K562 (cell line): ENCODE results near the gene DNAJB2. TPM values are rescaled to one million over a fixed set of nuclear protein-coding genes. Genes with fewer than 3 reads are reported as not detected.
A peak's percentile ranks its signal among the peaks of the same experiment; 100 is the strongest.

Experiments
- ARNT ChIP-seq, 2 experiments: fragments of 450-650 bp; IDR thresholded peaks; 2 replicates each; pipeline ENCODE4 v1.6.1; 2016; ENCODE audit warnings: mild to moderate bottlenecking in 1 of 2
- EGR1 ChIP-seq: fragments of 450-650 bp; conservative IDR thresholded peaks from 2 replicates; pipeline ENCODE4 v1.6.1; 2017; ENCODE audit warnings: mild to moderate bottlenecking
- FOXA3 ChIP-seq, 2 experiments: fragments of 450-650 bp in 1 of 2; sonication (generic) in 1 of 2; formaldehyde crosslinking; IDR thresholded peaks in 1 of 2; conservative IDR thresholded peaks in 1 of 2; 2 replicates each; pipeline versions ENCODE4 v1.4.0 to v1.8.0; 2020 to 2022; ENCODE audit warnings: mild to moderate bottlenecking in 2 of 2, missing genetic modification reagents in 1 of 2
- HBP1 ChIP-seq: fragments of 450-650 bp; formaldehyde crosslinking; IDR thresholded peaks from 2 replicates; pipeline ENCODE4 v1.4.0; 2022; ENCODE audit warnings: missing genetic modification characterization
- ID3 ChIP-seq, 2 experiments: fragments of 250-450 bp in 1 of 2; fragments of 450-650 bp in 1 of 2; sonication (Bioruptor Pico) in 1 of 2; IDR thresholded peaks; 2 replicates each; pipeline versions ENCODE4 v1.6.1 to v1.8.0; 2016 to 2021; ENCODE audit warnings: mild to moderate bottlenecking in 2 of 2, moderate library complexity in 2 of 2, missing compliant biosample characterization in 1 of 2, missing genetic modification characterization in 1 of 2
- JUN ChIP-seq, 2 experiments: sonication (generic) in 1 of 2; formaldehyde crosslinking in 1 of 2; IDR thresholded peaks; 2 replicates each; pipeline versions ENCODE4 v1.6.1 to v1.8.0; 2012 to 2022; ENCODE audit warnings: borderline replicate concordance in 2 of 2, mild to moderate bottlenecking in 2 of 2, improper control_type of control experiment in 1 of 2, low read depth in 1 of 2, low read length in 1 of 2, missing genetic modification reagents in 1 of 2
- NFRKB ChIP-seq: fragments of 450-650 bp; IDR thresholded peaks from 2 replicates; pipeline ENCODE4 v1.6.1; 2016; ENCODE audit warnings: low read depth
- RBBP5 ChIP-seq: fragments of 200-600 bp; sonication (generic); IDR thresholded peaks from 2 replicates; pipeline ENCODE4 v1.6.1; 2012; ENCODE audit warnings: borderline replicate concordance, mild to moderate bottlenecking, low read length, control low read depth, inconsistent platforms; ENCODE audit not compliant: insufficient read depth, poor library complexity, severe bottlenecking
- RUNX1 ChIP-seq: sonication (generic); IDR thresholded peaks from 2 replicates; pipeline ENCODE4 v1.6.1; 2016; ENCODE audit warnings: antibody characterized with exemption, low read depth
- TGIF2 ChIP-seq: sonication (generic); formaldehyde crosslinking; IDR thresholded peaks from 2 replicates; pipeline ENCODE4 v1.8.1; 2022; ENCODE audit warnings: mild to moderate bottlenecking, missing genetic modification reagents, moderate library complexity
- ZC3H4 ChIP-seq: sonication (generic); formaldehyde crosslinking; IDR thresholded peaks from 2 replicates; pipeline ENCODE4 v1.9.0; 2021; ENCODE audit warnings: missing genetic modification reagents, borderline replicate concordance
- ZFX ChIP-seq: sonication (generic); formaldehyde crosslinking; IDR thresholded peaks from 2 replicates; pipeline ENCODE4 v1.8.0; 2022; ENCODE audit warnings: mild to moderate bottlenecking, missing genetic modification reagents, moderate library complexity
- ZNF23 ChIP-seq: fragments of 250-450 bp; sonication (Bioruptor Pico); IDR thresholded peaks from 2 replicates; pipeline ENCODE4 v1.4.0; 2020; ENCODE audit warnings: mild to moderate bottlenecking
- ZNF263 ChIP-seq: sonication (generic); formaldehyde crosslinking; IDR thresholded peaks from 2 replicates; pipeline ENCODE4 v1.8.0; 2022; ENCODE audit warnings: mild to moderate bottlenecking, missing genetic modification reagents, borderline replicate concordance
- polyA plus RNA-seq, 8 experiments: library from polyadenylated mRNA; depleted of rRNA in 4 of 8; stranded (reverse) in 5 of 8; unstranded in 3 of 8; fragments of >200 nt; fragmentation: Nextera tagmentation in 2 of 8; fragmentation: Illumina TruSeq in 1 of 8; extraction: Ambion mirVana in 2 of 8; extraction: Trizol in 1 of 8; gene quantifications; 2 replicates each; pipeline versions ENCODE4 v1.2.1 to v1.2.3, GENCODE V29; 2011 to 2014; ENCODE audit warnings: inconsistent platforms in 1 of 8, missing spikeins in 1 of 8
- total RNA-seq, 7 experiments: library from RNA; depleted of rRNA in 6 of 7; stranded (reverse); fragments of >200 nt in 6 of 7; fragmentation: Illumina TruSeq in 2 of 7; extraction: Trizol in 2 of 7; gene quantifications; 2 replicates each; pipeline versions ENCODE4 v1.2.1 to v1.2.3, GENCODE V29; 2011 to 2021; ENCODE audit warnings: low replicate concordance in 1 of 7
- TF ChIP-seq, protein P1 (sequence below): fragments of 250-450 bp; sonication (Bioruptor Pico); IDR thresholded peaks from 2 replicates; pipeline ENCODE4 v1.9.0; 2021; ENCODE audit warnings: mild to moderate bottlenecking, inconsistent platforms
- TF ChIP-seq, protein P2 (sequence below): fragments of 250-450 bp; sonication (Bioruptor Pico); IDR thresholded peaks from 2 replicates; pipeline ENCODE4 v1.9.0; 2021; ENCODE audit warnings: mild to moderate bottlenecking
- TF ChIP-seq, protein P3 (sequence below): fragments of 200-800 bp; sonication (Bioruptor generic); IDR thresholded peaks from 2 replicates; pipeline ENCODE4 v1.6.1; 2017; ENCODE audit warnings: missing genetic modification characterization, missing compliant biosample characterization
- TF ChIP-seq, protein P4 (sequence below): sonication (generic); formaldehyde crosslinking; IDR thresholded peaks from 2 replicates; pipeline ENCODE4 v1.9.0; 2022; ENCODE audit warnings: mild to moderate bottlenecking, missing genetic modification reagents

DNAJB2 gene
- total and polyA plus RNA-seq, 9 of the 15 experiments (the other 6 are each of a cell fraction or from before 2014, with no cell fraction given), result 0.08 to 3.0 (median 2.2) TPM; not detected in 1

GRCh38 chr2:219294356-219295351, 15.5 kb downstream of the DNAJB2 start (continued):
- no peak for TF ChIP-seq ID3 (CRISPR knock-in tag; IDR thresholded peaks at IDR 0.05)
- peak; percentile 76 for TF ChIP-seq ID3 (tag; IDR thresholded peaks at IDR 0.05)
- TF ChIP-seq, protein P1, sequence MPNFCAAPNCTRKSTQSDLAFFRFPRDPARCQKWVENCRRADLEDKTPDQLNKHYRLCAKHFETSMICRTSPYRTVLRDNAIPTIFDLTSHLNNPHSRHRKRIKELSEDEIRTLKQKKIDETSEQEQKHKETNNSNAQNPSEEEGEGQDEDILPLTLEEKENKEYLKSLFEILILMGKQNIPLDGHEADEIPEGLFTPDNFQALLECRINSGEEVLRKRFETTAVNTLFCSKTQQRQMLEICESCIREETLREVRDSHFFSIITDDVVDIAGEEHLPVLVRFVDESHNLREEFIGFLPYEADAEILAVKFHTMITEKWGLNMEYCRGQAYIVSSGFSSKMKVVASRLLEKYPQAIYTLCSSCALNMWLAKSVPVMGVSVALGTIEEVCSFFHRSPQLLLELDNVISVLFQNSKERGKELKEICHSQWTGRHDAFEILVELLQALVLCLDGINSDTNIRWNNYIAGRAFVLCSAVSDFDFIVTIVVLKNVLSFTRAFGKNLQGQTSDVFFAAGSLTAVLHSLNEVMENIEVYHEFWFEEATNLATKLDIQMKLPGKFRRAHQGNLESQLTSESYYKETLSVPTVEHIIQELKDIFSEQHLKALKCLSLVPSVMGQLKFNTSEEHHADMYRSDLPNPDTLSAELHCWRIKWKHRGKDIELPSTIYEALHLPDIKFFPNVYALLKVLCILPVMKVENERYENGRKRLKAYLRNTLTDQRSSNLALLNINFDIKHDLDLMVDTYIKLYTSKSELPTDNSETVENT (CRISPR knock-in tag), result 0 out of 2 replicates have a peak, but pooled peaks have one; percentile 36
- TF ChIP-seq NFRKB, result 0 out of 2 replicates have a peak, but pooled peaks have one; percentile 18
- TF ChIP-seq RUNX1, result 0 out of 2 replicates have a peak, but pooled peaks have one; percentile 29
- TF ChIP-seq FOXA3 (CRISPR knock-in tag; conservative IDR thresholded peaks at IDR 0.05 in 1 of 2, IDR thresholded peaks at IDR 0.05 in 1 of 2), result peak in 1 of 2 experiments; percentile 20; a peak in 1 of 4 replicates
- no peak for TF ChIP-seq ZC3H4 (CRISPR knock-in tag)
- TF ChIP-seq JUN (IDR thresholded peaks at IDR 0.05; ENCODE audit: borderline replicate concordance, low read depth, low read length), result peak; percentile 7; the same call in 1 of the 2 replicates
- TF ChIP-seq JUN (CRISPR knock-in tag; IDR thresholded peaks at IDR 0.05; ENCODE audit: borderline replicate concordance), result no peak
- TF ChIP-seq RBBP5, result peak; percentile 64
- peak; percentile 96 for TF ChIP-seq ZFX
- TF ChIP-seq HBP1 (CRISPR knock-in tag), result 0 out of 2 replicates have a peak, but pooled peaks have one; percentile 44
- TF ChIP-seq, protein P2, sequence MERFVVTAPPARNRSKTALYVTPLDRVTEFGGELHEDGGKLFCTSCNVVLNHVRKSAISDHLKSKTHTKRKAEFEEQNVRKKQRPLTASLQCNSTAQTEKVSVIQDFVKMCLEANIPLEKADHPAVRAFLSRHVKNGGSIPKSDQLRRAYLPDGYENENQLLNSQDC (CRISPR knock-in tag), result no peak
- TF ChIP-seq, protein P3, sequence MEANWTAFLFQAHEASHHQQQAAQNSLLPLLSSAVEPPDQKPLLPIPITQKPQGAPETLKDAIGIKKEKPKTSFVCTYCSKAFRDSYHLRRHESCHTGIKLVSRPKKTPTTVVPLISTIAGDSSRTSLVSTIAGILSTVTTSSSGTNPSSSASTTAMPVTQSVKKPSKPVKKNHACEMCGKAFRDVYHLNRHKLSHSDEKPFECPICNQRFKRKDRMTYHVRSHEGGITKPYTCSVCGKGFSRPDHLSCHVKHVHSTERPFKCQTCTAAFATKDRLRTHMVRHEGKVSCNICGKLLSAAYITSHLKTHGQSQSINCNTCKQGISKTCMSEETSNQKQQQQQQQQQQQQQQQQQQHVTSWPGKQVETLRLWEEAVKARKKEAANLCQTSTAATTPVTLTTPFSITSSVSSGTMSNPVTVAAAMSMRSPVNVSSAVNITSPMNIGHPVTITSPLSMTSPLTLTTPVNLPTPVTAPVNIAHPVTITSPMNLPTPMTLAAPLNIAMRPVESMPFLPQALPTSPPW (CRISPR knock-in tag), result peak; percentile 73
- TF ChIP-seq ZNF23, result no peak
- TF ChIP-seq ARNT (IDR thresholded peaks at IDR 0.05), result peak in 1 of 2 experiments; percentile 22; a peak in 1 of 4 replicates
- TF ChIP-seq, protein P4, sequence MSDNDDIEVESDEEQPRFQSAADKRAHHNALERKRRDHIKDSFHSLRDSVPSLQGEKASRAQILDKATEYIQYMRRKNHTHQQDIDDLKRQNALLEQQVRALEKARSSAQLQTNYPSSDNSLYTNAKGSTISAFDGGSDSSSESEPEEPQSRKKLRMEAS (CRISPR knock-in tag), result peak; percentile 97
- no peak for TF ChIP-seq TGIF2 (CRISPR knock-in tag)
- peak; percentile 72 for TF ChIP-seq EGR1
- TF ChIP-seq ZNF263, result peak; percentile 68; the same call in 1 of the 2 replicates
